Spleen (tissue), 7 donors: Measurements from ENCODE around the gene SPZ1.

Source experiments
- POLR2A ChIP-seq, 3 donors: fragments of 450-650 bp; IDR thresholded peaks; one replicate each; pipeline ENCODE4 v1.5.1; 2017; ENCODE audit warnings: antibody characterized with exemption in 3 of 3, mild to moderate bottlenecking in 1 of 3
- TF ChIP-seq, protein P1 (sequence below), 11 experiments: fragments of 200-600 bp in 7 of 11; fragments of 450-650 bp in 4 of 11; sonication (generic) in 4 of 11; IDR thresholded peaks in 8 of 11; conservative IDR thresholded peaks in 3 of 11; 1 replicate in 7 of 11; 2 replicates in 4 of 11; pipeline versions ENCODE4 v1.4.0 to v1.8.0; 2016 to 2021; ENCODE audit warnings: antibody characterized with exemption in 11 of 11, inconsistent platforms in 4 of 11, mild to moderate bottlenecking in 1 of 11
- donor health status: DM: no; HTN: no; CAD: no; lungs with moderate emphysema.
- donor health status: DM: no; HTN: no; CAD: no.
- donor health status: DM: no; HTN: no; CAD: no.

GRCh38 chr5:80299601-80300000, 20.2 kb upstream of the SPZ1 start:
- TF ChIP-seq, protein P1, sequence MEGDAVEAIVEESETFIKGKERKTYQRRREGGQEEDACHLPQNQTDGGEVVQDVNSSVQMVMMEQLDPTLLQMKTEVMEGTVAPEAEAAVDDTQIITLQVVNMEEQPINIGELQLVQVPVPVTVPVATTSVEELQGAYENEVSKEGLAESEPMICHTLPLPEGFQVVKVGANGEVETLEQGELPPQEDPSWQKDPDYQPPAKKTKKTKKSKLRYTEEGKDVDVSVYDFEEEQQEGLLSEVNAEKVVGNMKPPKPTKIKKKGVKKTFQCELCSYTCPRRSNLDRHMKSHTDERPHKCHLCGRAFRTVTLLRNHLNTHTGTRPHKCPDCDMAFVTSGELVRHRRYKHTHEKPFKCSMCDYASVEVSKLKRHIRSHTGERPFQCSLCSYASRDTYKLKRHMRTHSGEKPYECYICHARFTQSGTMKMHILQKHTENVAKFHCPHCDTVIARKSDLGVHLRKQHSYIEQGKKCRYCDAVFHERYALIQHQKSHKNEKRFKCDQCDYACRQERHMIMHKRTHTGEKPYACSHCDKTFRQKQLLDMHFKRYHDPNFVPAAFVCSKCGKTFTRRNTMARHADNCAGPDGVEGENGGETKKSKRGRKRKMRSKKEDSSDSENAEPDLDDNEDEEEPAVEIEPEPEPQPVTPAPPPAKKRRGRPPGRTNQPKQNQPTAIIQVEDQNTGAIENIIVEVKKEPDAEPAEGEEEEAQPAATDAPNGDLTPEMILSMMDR (IDR thresholded peaks at IDR 0.05 in 8 of 11, conservative IDR thresholded peaks at IDR 0.05 in 3 of 11) = no peak
- no peak for TF ChIP-seq POLR2A (IDR thresholded peaks at IDR 0.05)
